Hepatocyte (in vitro differentiated cells): Measurements from ENCODE around the gene DNER. TPM values are rescaled to one million over a fixed set of nuclear protein-coding genes. Genes with fewer than 3 reads are reported as not detected.
"Not testable (repeated sequence)": the region's sequence is repeated elsewhere in the genome, so short reads cannot be mapped to it uniquely, and the experiment has no call there.

Experiments used
- DNase-seq: peaks from one replicate; pipeline ENCODE4 v3.0.0-alpha.2; 2016; ENCODE audit warnings: low spot score
- H2AFZ ChIP-seq: fragments of 200-600 bp; sonication (generic); 2 replicates; pipeline ENCODE4 v1.6.0; 2016; ENCODE audit warnings: antibody characterized with exemption, mild to moderate bottlenecking
- H3K27ac ChIP-seq: fragments of 200-600 bp; sonication (generic); 2 replicates; pipeline ENCODE4 v1.5.1; 2016; ENCODE audit warnings: mild to moderate bottlenecking
- H3K27me3 ChIP-seq: fragments of 200-600 bp; sonication (generic); 2 replicates; pipeline ENCODE4 v1.6.1; 2016
- H3K36me3 ChIP-seq: fragments of 200-600 bp; sonication (generic); replicated peaks from 2 replicates; pipeline ENCODE4 v1.5.1; 2016; ENCODE audit warnings: low read depth; ENCODE audit not compliant: insufficient read depth
- H3K4me1 ChIP-seq: fragments of 200-600 bp; sonication (generic); 2 replicates; pipeline ENCODE4 v1.5.1; 2016; ENCODE audit warnings: mild to moderate bottlenecking, moderate library complexity; ENCODE audit not compliant: insufficient read depth
- H3K4me2 ChIP-seq: fragments of 200-600 bp; sonication (generic); 2 replicates; pipeline ENCODE4 v1.6.0; 2016
- H3K4me3 ChIP-seq: fragments of 200-600 bp; sonication (generic); 2 replicates; pipeline ENCODE4 v1.5.1; 2016; ENCODE audit warnings: mild to moderate bottlenecking
- H3K79me2 ChIP-seq: fragments of 200-600 bp; sonication (generic); 2 replicates; pipeline ENCODE4 v1.6.0; 2017; ENCODE audit warnings: mild to moderate bottlenecking
- H3K9me2 ChIP-seq: fragments of 200-600 bp; sonication (generic); replicated peaks from 2 replicates; pipeline ENCODE4 v1.6.0; 2017; ENCODE audit warnings: mild to moderate bottlenecking; ENCODE audit not compliant: insufficient read depth
- H3K9me3 ChIP-seq: fragments of 200-600 bp; sonication (generic); 2 replicates; pipeline ENCODE4 v1.5.1; 2016; ENCODE audit warnings: low read depth, mild to moderate bottlenecking
- H4K20me1 ChIP-seq: fragments of 200-600 bp; sonication (generic); 2 replicates; pipeline ENCODE4 v1.6.0; 2016; ENCODE audit warnings: mild to moderate bottlenecking; ENCODE audit not compliant: insufficient read depth, poor library complexity, severe bottlenecking
- CTCF ChIP-seq: fragments of 200-600 bp; sonication (generic); IDR thresholded peaks from 2 replicates; pipeline ENCODE4 v1.5.1; 2016; ENCODE audit warnings: antibody characterized with exemption, mild to moderate bottlenecking; ENCODE audit not compliant: poor library complexity
- EZH2 ChIP-seq: fragments of 200-600 bp; sonication (generic); IDR thresholded peaks from 2 replicates; pipeline ENCODE4 v1.6.1; 2016; ENCODE audit warnings: antibody characterized with exemption, mild to moderate bottlenecking, borderline replicate concordance
- EZH2phosphoT487 ChIP-seq: fragments of 200-600 bp; sonication (generic); IDR thresholded peaks from one replicate; pipeline ENCODE4 v1.6.1; 2018; ENCODE audit warnings: antibody characterized with exemption, mild to moderate bottlenecking, low read depth, moderate library complexity; ENCODE audit not compliant: unreplicated experiment, severe bottlenecking
- WGBS: methylation state at CpG from one replicate; pipeline ENCODE4 v1.1.6; 2016; ENCODE audit warnings: low lambda C conversion rate; ENCODE audit errors: missing lambda C conversion rate; 5-methylcytosine and 5-hydroxymethylcytosine counted together
- polyA plus RNA-seq: library from polyadenylated mRNA; unstranded; fragments of >200 nt; fragmentation: Nextera tagmentation; extraction: Ambion mirVana; gene quantifications from 2 replicates; pipeline ENCODE4 v1.2.1, GENCODE V29; 2016
- total RNA-seq: library from RNA; depleted of rRNA; stranded (reverse); fragments of >200 nt; gene quantifications from 2 replicates; pipeline ENCODE4 v1.2.3, GENCODE V29; 2014

Gene DNER
- total and polyA plus RNA-seq, 2 experiments from 2014 or later, result 0.37 TPM; not detected in 1

- Histone ChIP-seq H3K4me1 (no peaks in the 10 kb centered on the region), H3K4me3 (no peak overlapping the region), H3K4me2 (no peak overlapping the region), H3K79me2 (no peaks in the 10 kb centered on the region), H3K36me3 (no peaks in the 10 kb centered on the region), H3K27ac (no peak overlapping the region), H4K20me1 (no peaks in the 10 kb centered on the region), H3K27me3 (no peaks in the 10 kb centered on the region), H2AFZ (no peak overlapping the region), H3K9me2 (no peaks in the 10 kb centered on the region), H3K9me3 (no peaks in the 10 kb centered on the region)
- no peak for TF ChIP-seq EZH2phosphoT487
- no peak for TF ChIP-seq EZH2
- no peak for TF ChIP-seq CTCF
- 82% methylated on average over 3 of the region's 3 CpGs for WGBS
- no peak for DNase-seq
These were observed 336.0 kb downstream of the DNER start for GRCh38 chr2:229378386-229378785.

GRCh38 chr2:229376866-229377265 is 337.5 kb downstream of the DNER start:
- Histone ChIP-seq H3K9me2 (no peaks in the 10 kb centered on the region), H3K27me3 (no peaks in the 10 kb centered on the region), H3K79me2 (no peaks in the 10 kb centered on the region), H3K4me1 (no peaks in the 10 kb centered on the region), H3K4me2 (no peak overlapping the region), H2AFZ (no peak overlapping the region), H3K36me3 (no peaks in the 10 kb centered on the region), H4K20me1 (no peaks in the 10 kb centered on the region), H3K9me3 (no peaks in the 10 kb centered on the region), H3K4me3 (no peak overlapping the region), H3K27ac (no peak overlapping the region)
- WGBS, result 69% methylated on average over 1 of the region's 1 CpG
- TF ChIP-seq EZH2phosphoT487 (no peak), CTCF (no peak), EZH2 (no peak)
- DNase-seq, result no peak

- Histone ChIP-seq H2AFZ (no peak overlapping the region), H4K20me1 (no peaks in the 10 kb centered on the region), H3K79me2 (no peaks in the 10 kb centered on the region), H3K27ac (no peak overlapping the region), H3K9me2 (no peaks in the 10 kb centered on the region), H3K4me1 (no peaks in the 10 kb centered on the region), H3K27me3 (no peaks in the 10 kb centered on the region), H3K36me3 (no peaks in the 10 kb centered on the region), H3K9me3 (no peaks in the 10 kb centered on the region), H3K4me3 (no peak overlapping the region), H3K4me2 (no peak overlapping the region)
- TF ChIP-seq EZH2phosphoT487, result no peak
- no peak for TF ChIP-seq CTCF
- no peak for TF ChIP-seq EZH2
- no peak for DNase-seq
These were observed 339.1 kb downstream of the DNER start for GRCh38 chr2:229375251-229375650.

- not testable (repeated sequence) for H3K4me1 ChIP-seq, H3K9me2 ChIP-seq, H3K9me3 ChIP-seq, DNase-seq, H3K27me3 ChIP-seq, H3K36me3 ChIP-seq, H2AFZ ChIP-seq, H3K4me2 ChIP-seq, H4K20me1 ChIP-seq, H3K4me3 ChIP-seq, H3K79me2 ChIP-seq, H3K27ac ChIP-seq
- WGBS, result 90% methylated on average over 4 of the region's 4 CpGs
These were observed 341.0 kb downstream of the DNER start for GRCh38 chr2:229373311-229373710.
